Vagina (tissue), 2 donors: ENCODE results near the gene HINT3.

ENCODE experiments used
- CTCF ChIP-seq, 3 experiments: fragments of 450-650 bp in 2 of 3; fragments of 200-600 bp in 1 of 3; sonication (generic) in 1 of 3; IDR thresholded peaks; one replicate each; pipeline ENCODE4 v1.5.1; 2017 to 2019; ENCODE audit warnings: antibody characterized with exemption in 3 of 3, mild to moderate bottlenecking in 2 of 3, moderate library complexity in 2 of 3
- POLR2A ChIP-seq, 2 donors: fragments of 450-650 bp; IDR thresholded peaks; one replicate each; pipeline ENCODE4 v1.6.1; 2017; ENCODE audit warnings: antibody characterized with exemption in 2 of 2, mild to moderate bottlenecking in 2 of 2, moderate library complexity in 2 of 2
- POLR2AphosphoS5 ChIP-seq, 2 donors: sonication (generic); formaldehyde crosslinking; IDR thresholded peaks; one replicate each; pipeline ENCODE4 v1.9.0; 2017; ENCODE audit warnings: antibody characterized with exemption in 2 of 2, mild to moderate bottlenecking in 2 of 2, low read depth in 1 of 2; ENCODE audit not compliant: insufficient read depth in 1 of 2

GRCh38 chr6:125918230-125918629, 38.3 kb upstream of the HINT3 start:
- TF ChIP-seq CTCF (IDR thresholded peaks at IDR 0.05) (no peak), POLR2AphosphoS5 (IDR thresholded peaks at IDR 0.05; ENCODE audit: insufficient read depth in 1 of 2, low read depth in 1 of 2) (no peak), POLR2A (IDR thresholded peaks at IDR 0.05) (no peak)
